CD4-positive, alpha-beta T cell treated with Interleukin-15 for 4 hours (primary cell): Measurements from ENCODE around the gene POLN.

Experiments
- DNase-seq: peaks from one replicate; pipeline ENCODE4 v3.0.0-alpha.2; 2020; ENCODE audit warnings: low spot score

The POLN gene

GRCh38 chr4:2116687-2117400 is 125.1 kb downstream of the POLN start:
- no peak for DNase-seq

- no peak for DNase-seq
These were observed 136.4 kb downstream of the POLN start for GRCh38 chr4:2105559-2105958.

- no peak for DNase-seq
These were observed 137.2 kb downstream of the POLN start for GRCh38 chr4:2104556-2105345.

GRCh38 chr4:2103843-2104547 is 137.9 kb downstream of the POLN start:
- no peak for DNase-seq

GRCh38 chr4:2103127-2103842 is 138.6 kb downstream of the POLN start:
- DNase-seq: no peak

GRCh38 chr4:2102045-2102883 is 139.7 kb downstream of the POLN start:
- DNase-seq: no peak

- DNase-seq: no peak
These were observed 140.4 kb downstream of the POLN start for GRCh38 chr4:2101346-2102044.

GRCh38 chr4:2096073-2096609 is 145.8 kb downstream of the POLN start:
- DNase-seq: no peak

- DNase-seq: no peak
These were observed 146.5 kb downstream of the POLN start for GRCh38 chr4:2095236-2096072.

GRCh38 chr4:2094545-2094944 is 147.4 kb downstream of the POLN start:
- DNase-seq: no peak

GRCh38 chr4:2093265-2093664 is 148.7 kb downstream of the POLN start:
- DNase-seq: no peak

GRCh38 chr4:2092669-2093053 is 149.3 kb downstream of the POLN start:
- no peak for DNase-seq

- no peak for DNase-seq
These were observed 149.8 kb downstream of the POLN start for GRCh38 chr4:2091990-2092668.

GRCh38 chr4:2090642-2091041 is 151.3 kb downstream of the POLN start:
- no peak for DNase-seq

- no peak for DNase-seq
These were observed 152.7 kb downstream of the POLN start for GRCh38 chr4:2089222-2089621.

GRCh38 chr4:2087170-2087569 is 154.8 kb downstream of the POLN start:
- no peak for DNase-seq

- DNase-seq: no peak
These were observed 156.4 kb downstream of the POLN start for GRCh38 chr4:2085496-2085901.

GRCh38 chr4:2084316-2084715 is 157.6 kb downstream of the POLN start:
- DNase-seq: no peak

GRCh38 chr4:2083826-2084160 is 158.1 kb downstream of the POLN start:
- DNase-seq: no peak
